ENCODE measurements around the gene CNTN5.

CNTN5 gene

DNA sequence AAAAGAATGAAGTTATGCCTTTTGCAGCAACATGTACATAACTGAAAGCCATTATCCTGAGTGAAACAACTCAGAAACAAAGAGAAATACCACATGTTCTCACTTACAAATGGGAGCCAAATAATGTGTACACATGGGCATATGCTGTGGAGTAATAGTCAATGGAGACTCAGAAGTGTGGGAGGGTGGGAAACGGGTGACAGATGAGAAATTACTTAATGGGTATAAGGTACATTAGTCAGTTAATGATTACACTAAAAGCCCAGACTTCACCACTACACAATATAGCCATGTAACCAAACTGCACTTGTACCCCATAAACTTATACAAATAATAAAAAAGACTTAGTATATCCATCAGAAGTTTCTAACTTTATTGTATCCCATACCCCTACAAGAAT is 992.3 kb downstream of the CNTN5 start:
- DNase-seq (ENCODE audit: low read depth in 1 of 2, low spot score in 1 of 2): no peak

DNA sequence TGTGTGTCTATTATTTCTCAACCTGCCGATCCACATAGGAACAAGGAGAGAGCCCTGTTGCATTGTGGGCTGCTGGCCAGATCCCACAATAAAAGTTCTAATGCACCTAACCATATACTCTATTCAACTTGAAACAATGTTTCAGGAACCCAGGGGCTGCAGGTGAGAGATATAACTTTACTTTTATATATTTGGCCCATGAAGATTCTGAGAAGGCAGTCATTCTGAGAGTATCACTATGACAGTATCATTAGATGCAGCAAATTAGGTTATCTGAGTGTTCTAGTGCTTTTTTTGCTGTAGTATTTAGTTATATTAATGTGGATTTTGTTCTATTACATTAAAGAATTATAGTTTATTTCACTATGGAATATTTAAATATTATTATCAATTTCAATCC is 1011.2 kb downstream of the CNTN5 start:
- no peak for DNase-seq (ENCODE audit: low read depth in 1 of 2, low spot score in 1 of 2)

GRCh38 chr11:100061006-100061405 is 1040.3 kb downstream of the CNTN5 start:
- DNase-seq (ENCODE audit: low read depth in 1 of 2, low spot score in 1 of 2): no peak

- no peak for DNase-seq (ENCODE audit: low read depth in 1 of 2, low spot score in 1 of 2)
Observed at GRCh38 chr11:100066399-100066798, 1045.7 kb downstream of the CNTN5 start.

- DNase-seq (ENCODE audit: low read depth in 1 of 2, low spot score in 1 of 2): no peak
Observed at GRCh38 chr11:100068116-100068515, 1047.4 kb downstream of the CNTN5 start.

- no peak for DNase-seq (ENCODE audit: low read depth in 1 of 2, low spot score in 1 of 2)
Observed at GRCh38 chr11:100072131-100072530, 1051.4 kb downstream of the CNTN5 start.

- DNase-seq (ENCODE audit: low read depth in 1 of 2, low spot score in 1 of 2): no peak
Observed at GRCh38 chr11:100080381-100080780, 1059.6 kb downstream of the CNTN5 start.

DNA sequence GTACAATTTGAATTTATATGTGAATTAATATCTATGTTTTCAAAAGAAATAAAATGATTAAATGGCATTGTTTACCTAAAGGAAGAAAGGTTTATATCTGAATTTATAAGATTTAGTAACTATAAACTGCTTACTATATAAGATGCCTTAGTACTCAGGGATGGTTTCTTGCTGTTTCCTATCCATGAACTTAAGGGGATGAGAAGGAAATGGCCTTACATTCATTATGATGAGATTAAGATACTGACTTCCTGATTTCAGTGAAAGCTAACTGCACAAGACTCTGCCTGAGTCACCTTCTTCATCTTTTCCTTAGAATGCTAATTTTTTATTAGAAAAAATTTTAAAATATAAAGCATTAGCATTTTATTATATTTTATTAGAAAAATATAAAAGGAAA is 1060.1 kb downstream of the CNTN5 start:
- DNase-seq (ENCODE audit: low read depth in 1 of 2, low spot score in 1 of 2): no peak

DNA sequence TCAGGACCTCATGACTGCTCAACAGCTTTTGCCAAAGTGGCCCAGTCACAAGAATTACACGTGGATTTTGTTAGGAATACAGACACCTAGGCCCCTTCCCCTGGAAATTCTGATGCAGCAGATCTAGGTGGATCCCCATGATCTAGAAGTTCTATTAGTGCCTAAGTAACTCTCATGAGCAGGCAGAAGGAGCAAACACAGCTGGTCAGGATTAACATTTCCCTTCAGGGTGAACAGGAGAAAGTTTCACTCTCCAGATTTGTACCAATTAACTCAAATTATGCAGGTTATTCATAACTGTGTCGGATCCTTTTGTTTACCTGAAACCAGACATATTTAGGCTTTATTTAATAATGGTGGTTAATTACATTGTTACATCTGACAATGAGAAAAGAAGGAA is 1072.9 kb downstream of the CNTN5 start:
- no peak for DNase-seq (ENCODE audit: low read depth in 1 of 2, low spot score in 1 of 2)

DNA sequence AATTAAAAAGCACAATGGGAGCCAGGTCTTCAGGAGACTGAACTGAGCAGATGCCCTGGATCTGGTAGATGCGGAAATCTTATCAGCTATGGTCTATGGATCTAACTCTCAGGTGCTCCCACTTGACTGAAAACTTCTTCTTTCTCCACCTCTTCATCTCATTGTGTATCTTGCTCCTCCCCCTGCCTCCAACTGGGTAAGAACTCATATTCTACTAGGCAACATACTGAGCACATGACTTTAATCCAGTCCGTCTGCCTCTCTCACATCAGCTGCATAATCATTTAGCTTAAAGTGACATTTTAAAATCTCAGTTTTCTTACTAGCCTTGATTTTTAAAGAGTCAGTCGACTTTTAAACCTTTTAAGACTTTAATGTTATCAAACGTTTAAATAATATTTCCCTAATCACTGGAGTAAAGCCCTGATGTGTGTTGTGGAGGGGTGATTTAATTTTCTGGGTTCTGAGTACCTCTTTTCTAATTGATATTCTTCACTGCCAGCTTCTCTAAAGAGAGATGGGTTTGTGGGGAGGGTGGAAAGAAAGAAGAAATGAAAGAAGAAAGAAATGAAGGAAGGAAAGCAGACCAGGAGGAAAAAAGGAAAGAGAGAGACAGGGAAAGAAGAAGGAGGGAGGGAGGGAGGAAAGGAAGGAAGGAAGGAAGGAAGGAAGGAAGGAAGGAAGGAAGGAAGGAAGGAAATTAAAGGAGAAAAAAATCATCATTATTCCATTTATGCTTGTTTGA is 1073.5 kb downstream of the CNTN5 start:
- DNase-seq (ENCODE audit: low read depth in 1 of 2, low spot score in 1 of 2): no peak

DNA sequence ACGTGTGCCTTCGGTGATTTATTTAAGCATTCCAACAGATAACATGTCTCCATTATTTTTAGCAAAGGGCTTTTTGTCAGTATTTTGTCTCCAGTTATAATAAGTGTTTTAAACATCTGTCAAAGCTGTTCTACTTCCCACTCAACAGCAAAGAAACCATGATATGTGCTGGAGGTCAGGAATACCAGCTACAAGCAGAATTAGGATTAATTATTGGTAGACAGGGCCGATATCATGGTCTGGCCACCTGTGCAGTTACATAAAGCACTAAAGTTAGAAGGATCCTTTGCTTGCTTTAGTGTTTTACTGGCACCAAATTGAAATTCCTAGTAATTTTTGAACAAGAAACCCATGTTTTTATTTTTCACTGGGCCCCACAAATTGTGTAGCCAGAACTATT is 1075.1 kb downstream of the CNTN5 start:
- no peak for DNase-seq (ENCODE audit: low read depth in 1 of 2, low spot score in 1 of 2)

DNA sequence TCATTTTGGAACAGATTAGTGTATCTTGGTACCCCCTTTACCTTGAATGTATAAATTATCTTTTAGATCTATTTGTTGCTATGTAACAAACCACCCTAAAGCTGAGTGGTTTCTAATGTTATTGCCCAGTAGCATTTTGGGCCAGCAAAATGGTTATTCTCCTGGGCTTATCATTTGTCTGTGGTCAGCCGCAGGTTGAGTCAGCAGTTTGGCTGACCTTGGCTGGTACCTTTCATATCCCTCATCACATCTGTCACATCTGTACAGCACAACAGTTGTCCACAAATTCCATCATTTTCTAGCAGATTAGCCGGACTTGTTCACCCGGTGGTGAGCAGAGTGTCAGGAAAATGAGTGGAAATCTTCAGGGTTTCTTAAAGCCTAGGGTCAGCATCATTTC is 1077.8 kb downstream of the CNTN5 start:
- no peak for DNase-seq (ENCODE audit: low read depth in 1 of 2, low spot score in 1 of 2)

DNA sequence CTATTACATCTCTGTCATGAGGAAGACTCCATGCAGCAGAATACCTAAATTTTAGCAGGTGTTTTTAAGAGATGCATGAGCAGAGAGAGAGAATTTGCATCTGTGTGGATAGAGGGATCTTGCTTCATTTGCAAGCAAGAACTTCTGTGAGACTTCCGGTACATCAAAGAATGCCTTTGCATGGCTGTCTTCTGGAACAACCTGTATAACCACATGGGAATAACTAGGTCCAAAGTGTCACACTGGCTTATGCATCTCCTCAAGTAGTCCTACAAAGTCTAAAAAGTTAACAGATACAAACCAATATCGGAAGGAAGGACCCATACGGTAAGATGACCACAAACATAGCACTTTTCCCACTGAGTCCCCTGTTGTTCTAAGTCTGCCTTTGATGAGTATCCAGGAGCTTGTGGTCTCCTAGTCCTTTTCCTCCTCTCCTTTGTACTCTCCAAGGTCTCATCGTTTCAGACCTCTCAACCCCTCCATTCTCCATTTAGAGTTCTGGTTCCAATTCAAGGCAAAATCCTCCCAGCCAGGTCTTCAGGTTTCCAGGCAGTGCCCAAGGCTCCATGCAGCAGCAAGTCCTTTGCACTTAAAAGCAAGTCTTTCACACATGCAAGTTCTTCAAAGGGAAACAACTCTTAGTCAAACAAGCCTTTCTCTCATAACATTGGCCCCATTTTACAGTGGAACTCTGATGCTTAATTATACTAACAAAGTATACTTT is 1084.7 kb downstream of the CNTN5 start:
- DNase-seq (ENCODE audit: low read depth in 1 of 2, low spot score in 1 of 2): no peak

DNA sequence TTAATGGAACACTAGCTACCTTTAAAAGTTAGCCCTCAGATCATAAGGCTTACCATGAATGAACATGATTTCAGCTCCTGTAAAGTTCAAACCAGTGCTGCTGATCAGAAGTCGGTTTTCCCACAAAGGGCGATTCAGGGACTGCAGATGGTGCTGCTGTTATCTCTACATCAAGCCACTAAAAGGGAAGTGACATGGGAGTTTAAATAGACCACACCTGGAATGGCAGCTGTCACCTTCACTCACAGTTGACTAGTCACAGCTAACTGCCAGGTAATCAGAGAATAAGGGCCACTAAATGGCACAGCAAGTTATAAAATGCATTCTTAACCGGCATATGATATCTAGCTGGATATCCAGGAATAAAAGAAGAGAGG is 1085.2 kb downstream of the CNTN5 start:
- no peak for DNase-seq (ENCODE audit: low read depth in 1 of 2, low spot score in 1 of 2)

DNA sequence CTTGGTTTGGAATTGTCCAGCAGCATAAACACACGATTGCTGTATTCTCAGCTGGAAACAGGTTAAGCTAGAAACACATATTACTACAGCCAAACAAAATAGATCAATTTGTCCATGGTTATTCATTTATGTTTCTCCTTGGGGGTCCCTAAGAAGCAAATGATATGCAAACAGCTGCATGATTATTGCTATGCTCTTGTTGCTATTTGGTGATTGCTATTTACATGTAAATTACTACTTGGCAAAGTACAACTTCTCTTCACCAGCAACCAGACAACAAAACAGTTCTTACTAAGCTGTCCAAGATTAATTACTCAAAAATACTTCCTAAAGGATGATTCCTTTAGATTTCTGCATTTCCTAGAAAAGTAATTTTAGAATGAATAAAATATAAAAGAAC is 1098.4 kb downstream of the CNTN5 start:
- DNase-seq (ENCODE audit: low read depth in 1 of 2, low spot score in 1 of 2): no peak

- no peak for DNase-seq (ENCODE audit: low read depth in 1 of 2, low spot score in 1 of 2)
Observed at GRCh38 chr11:100133114-100133513, 1112.4 kb downstream of the CNTN5 start.

- DNase-seq (ENCODE audit: low read depth in 1 of 2, low spot score in 1 of 2): no peak
Observed at GRCh38 chr11:100141201-100141600, 1120.5 kb downstream of the CNTN5 start.

- DNase-seq (ENCODE audit: low read depth in 1 of 2, low spot score in 1 of 2): no peak
Observed at GRCh38 chr11:100151944-100152343, 1131.2 kb downstream of the CNTN5 start.

- DNase-seq (ENCODE audit: low read depth in 1 of 2, low spot score in 1 of 2): no peak
Observed at GRCh38 chr11:100152766-100153165, 1132.0 kb downstream of the CNTN5 start.

DNA sequence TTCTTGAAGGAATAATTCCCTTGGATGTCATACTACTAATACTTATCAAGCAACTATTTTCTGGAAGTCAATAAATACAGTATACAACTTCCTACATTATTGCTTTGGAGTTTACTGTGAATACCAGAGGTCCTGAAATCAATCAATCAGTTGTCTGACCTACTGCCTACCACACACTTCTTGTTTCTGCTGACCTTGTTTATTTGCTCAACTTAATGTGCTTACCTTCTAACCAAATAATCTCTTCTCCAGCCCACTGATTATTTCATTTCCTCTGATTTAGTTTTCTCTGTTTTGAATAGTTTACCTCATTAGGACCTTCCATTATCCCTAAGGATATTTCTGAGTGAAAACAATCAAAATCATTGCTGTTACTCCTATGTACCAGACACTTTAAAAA is 1142.7 kb downstream of the CNTN5 start:
- no peak for DNase-seq (ENCODE audit: low read depth in 1 of 2, low spot score in 1 of 2)

DNA sequence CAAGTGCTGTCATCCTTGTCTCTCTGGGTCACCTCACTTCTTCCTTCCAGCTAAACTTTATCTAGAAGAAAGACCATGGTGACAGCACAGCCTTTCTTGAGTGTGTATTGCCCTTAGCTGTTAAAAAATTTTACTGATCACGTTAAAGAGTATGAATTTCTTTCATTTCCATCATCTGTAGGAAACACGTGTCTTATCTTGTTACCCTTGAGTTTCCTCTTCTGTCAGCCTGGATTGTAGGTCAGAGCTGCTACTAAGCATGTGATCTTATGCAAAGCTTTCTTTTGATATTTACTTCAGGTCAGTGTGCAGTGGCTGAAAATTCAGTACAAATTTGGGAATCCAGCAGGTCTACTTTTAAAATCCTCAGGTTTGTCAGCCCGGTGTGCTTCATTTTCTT is 1154.1 kb downstream of the CNTN5 start:
- no peak for DNase-seq (ENCODE audit: low read depth in 1 of 2, low spot score in 1 of 2)

- no peak for DNase-seq (ENCODE audit: low read depth in 1 of 2, low spot score in 1 of 2)
Observed at GRCh38 chr11:100176456-100176855, 1155.7 kb downstream of the CNTN5 start.

DNA sequence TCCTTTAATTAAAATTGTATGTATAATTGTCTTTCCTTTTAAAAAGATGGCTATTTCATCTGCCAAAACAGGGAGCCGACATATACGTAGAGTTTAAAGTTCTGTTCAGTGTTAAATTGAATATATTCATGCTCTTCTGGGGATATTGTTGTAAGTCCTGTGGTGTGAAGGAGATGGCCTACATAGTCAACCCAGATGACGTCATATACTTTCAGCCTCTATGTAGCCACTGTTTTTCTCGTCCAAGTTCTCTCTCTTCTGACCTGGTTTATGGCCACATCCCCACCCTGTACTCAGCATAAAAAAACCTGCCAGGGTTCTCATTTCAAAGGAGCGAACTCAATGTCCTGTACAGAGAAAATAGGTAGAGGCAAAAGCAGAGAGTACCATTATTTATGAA is 1156.9 kb downstream of the CNTN5 start:
- DNase-seq (ENCODE audit: low read depth in 1 of 2, low spot score in 1 of 2): no peak
